ENCODE data around the gene CCR5. TPM values are rescaled to one million over a fixed set of nuclear protein-coding genes. Genes with fewer than 3 reads are reported as not detected.

Gene CCR5
- total and polyA plus RNA-seq, 5 donors, result 0.27 to 1.7 (median 0.89) TPM

GRCh38 chr3:46371519-46372340 is 984 bp downstream of the CCR5 start:
- 74% methylated on average over 10 of the region's 10 CpGs for WGBS
- ATAC-seq, result no peak
- no peak for DNase-seq
- Histone ChIP-seq H3K27ac (ENCODE audit: low read length) (no peak overlapping the region), H3K4me1 (ENCODE audit: control insufficient read depth, insufficient read depth, low read length) (no peaks in the 10 kb centered on the region), H3K4me3 (ENCODE audit: low read length) (no peak overlapping the region), H3K9me3 (ENCODE audit: control insufficient read depth, low read length) (no peaks in the 10 kb centered on the region), H3K27me3 (ENCODE audit: control insufficient read depth, insufficient read depth) (no peaks in the 10 kb centered on the region)
- intact Hi-C loops (cut with DNase I), result loop anchor here in 2 of 4 donors (10.0 kb wide), 2 partner anchors 287 to 437 kb away; no protein-coding TSS in a partner anchor

DNA sequence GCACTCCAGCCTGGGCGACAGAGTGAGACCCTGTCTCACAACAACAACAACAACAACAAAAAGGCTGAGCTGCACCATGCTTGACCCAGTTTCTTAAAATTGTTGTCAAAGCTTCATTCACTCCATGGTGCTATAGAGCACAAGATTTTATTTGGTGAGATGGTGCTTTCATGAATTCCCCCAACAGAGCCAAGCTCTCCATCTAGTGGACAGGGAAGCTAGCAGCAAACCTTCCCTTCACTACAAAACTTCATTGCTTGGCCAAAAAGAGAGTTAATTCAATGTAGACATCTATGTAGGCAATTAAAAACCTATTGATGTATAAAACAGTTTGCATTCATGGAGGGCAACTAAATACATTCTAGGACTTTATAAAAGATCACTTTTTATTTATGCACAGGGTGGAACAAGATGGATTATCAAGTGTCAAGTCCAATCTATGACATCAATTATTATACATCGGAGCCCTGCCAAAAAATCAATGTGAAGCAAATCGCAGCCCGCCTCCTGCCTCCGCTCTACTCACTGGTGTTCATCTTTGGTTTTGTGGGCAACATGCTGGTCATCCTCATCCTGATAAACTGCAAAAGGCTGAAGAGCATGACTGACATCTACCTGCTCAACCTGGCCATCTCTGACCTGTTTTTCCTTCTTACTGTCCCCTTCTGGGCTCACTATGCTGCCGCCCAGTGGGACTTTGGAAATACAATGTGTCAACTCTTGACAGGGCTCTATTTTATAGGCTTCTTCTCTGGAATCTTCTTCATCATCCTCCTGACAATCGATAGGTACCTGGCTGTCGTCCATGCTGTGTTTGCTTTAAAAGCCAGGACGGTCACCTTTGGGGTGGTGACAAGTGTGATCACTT is 2.0 kb downstream of the CCR5 start:
- no peak for ATAC-seq
- 85% methylated on average over 9 of the region's 9 CpGs for WGBS
- H3K4me3 ChIP-seq (ENCODE audit: low read length), result no peak overlapping the region
- H3K27ac ChIP-seq (ENCODE audit: low read length), result no peak overlapping the region
- DNase-seq, result no peak
- intact Hi-C loops (cut with DNase I), result loop anchor here in 2 of 4 donors (10.0 kb wide), 2 partner anchors 288 to 438 kb away; no protein-coding TSS in a partner anchor
- no peaks in the 10 kb centered on the region for H3K27me3 ChIP-seq (ENCODE audit: control insufficient read depth, insufficient read depth)
- H3K4me1 ChIP-seq (ENCODE audit: control insufficient read depth, insufficient read depth, low read length), result no peaks in the 10 kb centered on the region
- no peaks in the 10 kb centered on the region for H3K9me3 ChIP-seq (ENCODE audit: control insufficient read depth, low read length)

DNA sequence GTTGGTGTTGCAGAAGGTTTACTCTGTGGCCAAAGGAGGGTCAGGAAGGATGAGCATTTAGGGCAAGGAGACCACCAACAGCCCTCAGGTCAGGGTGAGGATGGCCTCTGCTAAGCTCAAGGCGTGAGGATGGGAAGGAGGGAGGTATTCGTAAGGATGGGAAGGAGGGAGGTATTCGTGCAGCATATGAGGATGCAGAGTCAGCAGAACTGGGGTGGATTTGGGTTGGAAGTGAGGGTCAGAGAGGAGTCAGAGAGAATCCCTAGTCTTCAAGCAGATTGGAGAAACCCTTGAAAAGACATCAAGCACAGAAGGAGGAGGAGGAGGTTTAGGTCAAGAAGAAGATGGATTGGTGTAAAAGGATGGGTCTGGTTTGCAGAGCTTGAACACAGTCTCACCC is 4.0 kb downstream of the CCR5 start:
- Histone ChIP-seq H3K4me3 (ENCODE audit: low read length) (no peak overlapping the region), H3K27ac (ENCODE audit: low read length) (no peak overlapping the region), H3K9me3 (ENCODE audit: control insufficient read depth, low read length) (no peaks in the 10 kb centered on the region), H3K27me3 (ENCODE audit: control insufficient read depth, insufficient read depth) (no peaks in the 10 kb centered on the region), H3K4me1 (ENCODE audit: control insufficient read depth, insufficient read depth, low read length) (no peaks in the 10 kb centered on the region)
- ATAC-seq (no peak), DNase-seq (no peak)
- WGBS, result 76% methylated on average over 3 of the region's 3 CpGs
- intact Hi-C loops (cut with DNase I), result loop anchor here in 2 of 4 donors (10.0 kb wide), 2 partner anchors 290 to 440 kb away; no protein-coding TSS in a partner anchor

DNA sequence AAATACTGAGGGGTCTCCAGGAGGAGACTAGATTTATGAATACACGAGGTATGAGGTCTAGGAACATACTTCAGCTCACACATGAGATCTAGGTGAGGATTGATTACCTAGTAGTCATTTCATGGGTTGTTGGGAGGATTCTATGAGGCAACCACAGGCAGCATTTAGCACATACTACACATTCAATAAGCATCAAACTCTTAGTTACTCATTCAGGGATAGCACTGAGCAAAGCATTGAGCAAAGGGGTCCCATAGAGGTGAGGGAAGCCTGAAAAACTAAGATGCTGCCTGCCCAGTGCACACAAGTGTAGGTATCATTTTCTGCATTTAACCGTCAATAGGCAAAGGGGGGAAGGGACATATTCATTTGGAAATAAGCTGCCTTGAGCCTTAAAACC is 4.5 kb downstream of the CCR5 start:
- no peak for DNase-seq
- no peak for ATAC-seq
- 75% methylated on average over 2 of the region's 2 CpGs for WGBS
- intact Hi-C loops (cut with DNase I), result loop anchor here in 2 of 4 donors (10.0 kb wide), 2 partner anchors 290 to 440 kb away; no protein-coding TSS in a partner anchor
- Histone ChIP-seq H3K4me1 (ENCODE audit: control insufficient read depth, insufficient read depth, low read length) (no peaks in the 10 kb centered on the region), H3K9me3 (ENCODE audit: control insufficient read depth, low read length) (no peaks in the 10 kb centered on the region), H3K27ac (ENCODE audit: low read length) (no peak overlapping the region), H3K4me3 (ENCODE audit: low read length) (no peak overlapping the region), H3K27me3 (ENCODE audit: control insufficient read depth, insufficient read depth) (no peaks in the 10 kb centered on the region)

DNA sequence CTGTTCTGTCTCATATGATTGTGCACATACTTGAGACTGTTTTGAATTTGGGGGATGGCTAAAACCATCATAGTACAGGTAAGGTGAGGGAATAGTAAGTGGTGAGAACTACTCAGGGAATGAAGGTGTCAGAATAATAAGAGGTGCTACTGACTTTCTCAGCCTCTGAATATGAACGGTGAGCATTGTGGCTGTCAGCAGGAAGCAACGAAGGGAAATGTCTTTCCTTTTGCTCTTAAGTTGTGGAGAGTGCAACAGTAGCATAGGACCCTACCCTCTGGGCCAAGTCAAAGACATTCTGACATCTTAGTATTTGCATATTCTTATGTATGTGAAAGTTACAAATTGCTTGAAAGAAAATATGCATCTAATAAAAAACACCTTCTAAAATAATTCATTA is 5.1 kb downstream of the CCR5 start:
- Histone ChIP-seq H3K9me3 (ENCODE audit: control insufficient read depth, low read length) (no peaks in the 10 kb centered on the region), H3K4me1 (ENCODE audit: control insufficient read depth, insufficient read depth, low read length) (no peaks in the 10 kb centered on the region), H3K4me3 (ENCODE audit: low read length) (no peak overlapping the region), H3K27me3 (ENCODE audit: control insufficient read depth, insufficient read depth) (no peaks in the 10 kb centered on the region), H3K27ac (ENCODE audit: low read length) (no peak overlapping the region)
- 18% methylated on average over 2 of the region's 2 CpGs for WGBS
- ATAC-seq (no peak), DNase-seq (no peak)
- intact Hi-C loops (cut with DNase I), result loop anchor here in 2 of 4 donors (10.0 kb wide), 2 partner anchors 291 to 441 kb away; no protein-coding TSS in a partner anchor

GRCh38 chr3:46378426-46378942 is 7.7 kb downstream of the CCR5 start:
- 48% methylated on average over 8 of the region's 8 CpGs for WGBS

DNA sequence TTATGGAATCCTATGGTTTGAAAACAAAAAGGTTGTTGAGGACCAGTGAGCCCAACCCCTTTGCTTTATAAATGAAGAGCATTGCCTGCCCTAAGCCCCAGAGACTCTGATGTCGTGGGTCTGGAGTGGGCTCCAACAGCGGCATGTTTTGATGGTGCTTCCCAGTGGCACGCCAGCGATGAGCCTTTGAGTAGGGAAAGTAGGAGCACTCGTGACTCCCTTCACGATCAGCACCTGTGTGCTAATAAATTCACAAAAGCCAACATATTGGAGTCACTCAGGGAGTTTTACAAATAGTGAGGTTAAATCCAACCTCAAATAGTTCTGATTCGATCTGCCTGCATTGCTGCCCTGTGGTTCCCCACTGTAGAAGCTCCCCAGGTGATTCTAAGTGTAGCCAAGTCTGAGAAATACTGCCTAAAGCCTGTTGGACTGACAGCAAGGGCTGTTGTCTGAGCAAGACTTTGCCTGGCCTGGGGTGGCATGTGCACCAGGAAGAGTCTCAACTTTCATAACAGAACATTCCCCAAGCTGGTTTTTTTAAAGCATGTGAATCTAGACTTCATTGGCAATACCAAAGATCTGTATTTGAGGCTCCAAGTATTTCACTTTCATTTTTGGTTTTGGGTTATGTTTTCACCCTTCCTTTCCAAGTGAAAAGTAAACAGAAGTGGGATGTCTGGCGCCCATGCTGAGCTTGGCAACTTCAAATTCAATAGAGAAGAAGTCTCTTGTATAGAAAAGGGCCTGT is 9.9 kb downstream of the CCR5 start:
- 78% methylated on average over 8 of the region's 8 CpGs for WGBS
- Histone ChIP-seq H3K4me3 (ENCODE audit: low read length) (no peak overlapping the region), H3K27me3 (ENCODE audit: control insufficient read depth, insufficient read depth) (no peaks in the 10 kb centered on the region), H3K4me1 (ENCODE audit: control insufficient read depth, insufficient read depth, low read length) (no peaks in the 10 kb centered on the region), H3K9me3 (ENCODE audit: control insufficient read depth, low read length) (no peaks in the 10 kb centered on the region), H3K27ac (ENCODE audit: low read length) (peak overlapping the region; percentile 3)
- peak in 1 of 2 donors; percentile 29 for ATAC-seq
- no peak for DNase-seq
- intact Hi-C loops (cut with DNase I), result no loop called here

More at GRCh38 chr3:46378426-46378942, 7.7 kb downstream of the CCR5 start:
- Histone ChIP-seq H3K27ac (ENCODE audit: low read length) (no peak overlapping the region), H3K4me1 (ENCODE audit: control insufficient read depth, insufficient read depth, low read length) (no peaks in the 10 kb centered on the region), H3K9me3 (ENCODE audit: control insufficient read depth, low read length) (no peaks in the 10 kb centered on the region), H3K4me3 (ENCODE audit: low read length) (no peak overlapping the region), H3K27me3 (ENCODE audit: control insufficient read depth, insufficient read depth) (no peaks in the 10 kb centered on the region)
- intact Hi-C loops (cut with DNase I), result loop anchor here in 2 of 4 donors (10.0 kb wide), 2 partner anchors 294 to 444 kb away; no protein-coding TSS in a partner anchor
- ATAC-seq (peak in 1 of 2 donors; percentile 58), DNase-seq (peak; percentile 66 to 83 (median 83))

DNA sequence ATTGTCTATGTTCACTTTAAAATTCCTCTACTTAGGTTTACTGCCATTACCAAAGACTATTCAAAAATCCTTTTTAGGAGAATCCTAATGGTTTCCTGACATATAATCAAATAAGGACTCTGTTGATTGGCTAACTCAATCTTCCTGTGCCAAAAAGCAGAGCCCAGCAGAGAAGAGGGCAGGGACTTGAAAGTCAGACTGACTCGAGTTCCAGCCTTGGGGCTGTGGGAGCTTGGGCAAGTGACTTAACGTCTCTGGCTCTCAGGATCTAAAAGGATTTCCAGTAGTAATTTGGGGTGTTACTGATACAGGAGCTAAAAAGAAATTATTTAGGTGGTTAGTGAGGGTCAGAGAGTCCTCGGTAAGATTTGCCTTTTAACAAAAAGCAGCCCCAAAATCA is 10.9 kb downstream of the CCR5 start:
- Histone ChIP-seq H3K9me3 (ENCODE audit: control insufficient read depth, low read length) (no peaks in the 10 kb centered on the region), H3K4me3 (ENCODE audit: low read length) (no peak overlapping the region), H3K27ac (ENCODE audit: low read length) (no peak overlapping the region), H3K4me1 (ENCODE audit: control insufficient read depth, insufficient read depth, low read length) (no peaks in the 10 kb centered on the region), H3K27me3 (ENCODE audit: control insufficient read depth, insufficient read depth) (no peaks in the 10 kb centered on the region)
- ATAC-seq (peak in 1 of 2 donors; percentile 39), DNase-seq (no peak)
- WGBS, result 42% methylated on average over 3 of the region's 3 CpGs
- intact Hi-C loops (cut with DNase I), result no loop called here

DNA sequence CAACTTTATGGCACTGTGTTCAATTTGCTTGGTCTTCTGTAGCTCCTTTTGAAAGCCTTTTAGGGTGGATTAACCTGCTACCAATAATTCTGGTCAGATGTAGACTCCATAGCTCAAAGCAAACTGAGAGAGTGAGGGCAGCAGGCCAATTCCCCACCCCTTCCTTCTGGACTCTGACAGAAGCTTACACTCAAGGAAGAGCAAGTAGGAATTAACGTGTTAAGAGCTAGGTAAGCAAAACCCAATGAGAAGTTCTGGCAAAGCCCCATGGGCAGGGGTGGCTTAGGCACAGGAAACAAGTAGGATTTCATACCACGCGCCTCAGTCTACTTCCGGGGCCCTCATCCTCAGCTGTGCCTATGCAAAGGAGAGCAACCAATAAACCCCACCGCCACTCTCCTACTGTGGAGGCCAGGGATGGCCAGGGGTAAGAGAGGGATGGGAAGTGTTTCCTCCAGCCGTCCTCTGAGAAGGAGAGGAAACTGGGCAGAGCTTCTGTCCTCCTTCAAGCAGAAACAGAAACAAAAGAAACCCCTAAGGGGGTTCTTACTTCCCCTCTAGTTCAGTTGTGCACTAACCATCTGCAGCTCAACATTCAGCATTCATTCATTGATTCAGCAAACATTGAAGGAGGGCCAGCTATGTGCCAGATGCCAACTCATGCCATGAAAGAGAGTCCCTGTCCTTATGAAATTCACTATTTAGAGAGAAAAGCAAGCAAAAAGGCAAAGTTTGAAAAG is 12.6 kb downstream of the CCR5 start:
- Histone ChIP-seq H3K27me3 (ENCODE audit: control insufficient read depth, insufficient read depth) (no peaks in the 10 kb centered on the region), H3K4me3 (ENCODE audit: low read length) (no peak overlapping the region), H3K9me3 (ENCODE audit: control insufficient read depth, low read length) (no peaks in the 10 kb centered on the region), H3K4me1 (ENCODE audit: control insufficient read depth, insufficient read depth, low read length) (no peaks in the 10 kb centered on the region), H3K27ac (ENCODE audit: low read length) (no peak overlapping the region)
- ATAC-seq (peak in 1 of 2 donors; percentile 45), DNase-seq (peak in 2 of 3 donors; percentile 32 to 73)
- WGBS, result 49% methylated on average over 6 of the region's 6 CpGs
- intact Hi-C loops (cut with DNase I), result no loop called here

DNA sequence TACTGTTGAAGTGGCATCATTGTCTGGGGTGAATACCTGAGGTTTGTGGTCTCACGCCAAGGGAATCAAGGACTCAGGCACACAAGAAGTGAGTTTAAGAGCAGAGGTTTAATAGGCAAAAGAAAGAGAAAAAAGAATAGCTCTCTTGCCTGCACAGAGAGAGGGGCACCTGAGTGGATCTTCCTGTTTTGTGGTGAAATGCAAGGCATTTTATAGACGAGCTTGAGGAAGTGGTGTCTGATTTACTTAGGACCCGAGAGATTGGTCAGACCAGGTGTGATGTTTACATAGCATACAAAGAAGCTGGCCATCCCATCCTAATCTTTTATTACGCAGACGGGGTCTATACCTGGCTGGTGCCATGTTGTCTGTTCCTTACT is 13.2 kb downstream of the CCR5 start:
- DNase-seq, result no peak
- WGBS, result 69% methylated on average over 5 of the region's 5 CpGs

More for the DNA sequence above, 13.2 kb downstream of the CCR5 start:
- Histone ChIP-seq H3K4me1 (ENCODE audit: control insufficient read depth, insufficient read depth, low read length) (no peaks in the 10 kb centered on the region), H3K4me3 (ENCODE audit: low read length) (no peak overlapping the region), H3K27me3 (ENCODE audit: control insufficient read depth, insufficient read depth) (no peaks in the 10 kb centered on the region), H3K27ac (ENCODE audit: low read length) (no peak overlapping the region), H3K9me3 (ENCODE audit: control insufficient read depth, low read length) (no peaks in the 10 kb centered on the region)
- no peak for ATAC-seq
- intact Hi-C loops (cut with DNase I), result no loop called here
